BLaER1 (cell line): Measurements from ENCODE around the gene ADCK1.

Experiments
- H3K27ac ChIP-seq: shearing (Covaris generic); formaldehyde crosslinking; 2 replicates; pipeline ENCODE4 v1.8.1; 2022
- H3K27me3 ChIP-seq: shearing (Covaris generic); formaldehyde crosslinking; 2 replicates; pipeline ENCODE4 v1.8.1; 2022
- H3K36me3 ChIP-seq: shearing (Covaris generic); formaldehyde crosslinking; 2 replicates; pipeline ENCODE4 v1.8.1; 2022
- H3K4me1 ChIP-seq: shearing (Covaris generic); formaldehyde crosslinking; 2 replicates; pipeline ENCODE4 v1.8.1; 2022
- H3K4me2 ChIP-seq: shearing (Covaris generic); formaldehyde crosslinking; 2 replicates; pipeline ENCODE4 v1.8.1; 2022
- H3K4me3 ChIP-seq: shearing (Covaris generic); formaldehyde crosslinking; 2 replicates; pipeline ENCODE4 v1.8.1; 2022
- H3K9ac ChIP-seq: shearing (Covaris generic); formaldehyde crosslinking; 2 replicates; pipeline ENCODE4 v1.8.1; 2022
- H3K9me3 ChIP-seq: shearing (Covaris generic); formaldehyde crosslinking; 2 replicates; pipeline ENCODE4 v1.8.1; 2022
- H4K20me1 ChIP-seq: shearing (Covaris generic); formaldehyde crosslinking; 2 replicates; pipeline ENCODE4 v1.8.1; 2022
- Cebpa-rat ChIP-seq: shearing (Covaris generic); IDR thresholded peaks from 2 replicates; pipeline ENCODE4 v1.8.1; 2022

The ADCK1 gene

DNA sequence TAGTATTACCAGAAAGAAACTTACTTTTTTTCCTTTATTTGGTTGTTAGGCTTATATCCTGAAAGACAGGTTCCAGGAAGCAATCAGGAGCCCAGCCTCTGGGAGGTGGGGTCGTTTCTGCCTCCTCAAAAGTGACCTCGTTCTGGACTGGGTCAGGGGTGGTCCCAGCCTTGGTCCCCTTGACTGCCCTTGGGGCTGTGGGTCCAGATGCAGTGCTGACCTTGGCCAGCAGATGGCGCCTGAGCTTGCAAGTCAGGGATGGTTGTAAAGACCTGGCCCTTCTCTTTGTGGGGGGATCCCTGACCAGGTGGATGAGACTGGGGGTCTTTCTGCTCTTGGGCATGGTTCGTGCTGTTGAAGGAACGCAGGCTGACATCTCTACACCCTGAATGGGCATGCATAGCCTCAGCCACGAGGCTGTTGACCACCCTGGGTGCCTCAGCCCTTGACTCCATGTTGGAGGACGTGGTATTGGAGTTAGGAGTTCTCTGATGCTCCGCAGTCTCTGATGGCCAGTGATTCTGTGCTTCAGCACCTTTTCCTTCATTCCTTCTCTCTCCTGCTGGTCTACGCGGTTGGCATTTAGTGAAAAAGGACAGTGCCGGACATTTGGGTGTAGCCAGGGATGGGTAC lies 62.4 kb downstream of the ADCK1 start:
- H3K27me3 ChIP-seq, result no peaks in the 10 kb centered on the region
- H4K20me1 ChIP-seq, result no peaks in the 10 kb centered on the region
- H3K9me3 ChIP-seq, result peaks cover 20% of the 10 kb centered on the region
- H3K36me3 ChIP-seq, result peaks cover 4% of the 10 kb centered on the region; the same call in 1 of the 2 replicates
- H3K9ac ChIP-seq, result no peak overlapping the region
- no peak for TF ChIP-seq Cebpa-rat
- peak overlapping the region; percentile 75 for H3K4me2 ChIP-seq
- H3K4me1 ChIP-seq, result peaks cover 24% of the 10 kb centered on the region
- no peak overlapping the region; the same call in 1 of the 2 replicates for H3K27ac ChIP-seq
- H3K4me3 ChIP-seq, result no peak overlapping the region

GRCh38 chr14:77864085-77864484 lies 64.2 kb downstream of the ADCK1 start:
- H3K9me3 ChIP-seq, result peaks cover 20% of the 10 kb centered on the region
- peaks cover 35% of the 10 kb centered on the region for H3K4me1 ChIP-seq
- H3K27me3 ChIP-seq, result no peaks in the 10 kb centered on the region
- H3K27ac ChIP-seq, result peak overlapping the region; percentile 35; the same call in 1 of the 2 replicates
- no peaks in the 10 kb centered on the region for H4K20me1 ChIP-seq
- TF ChIP-seq Cebpa-rat, result 0 out of 2 replicates have a peak, but pooled peaks have one; percentile 6
- H3K36me3 ChIP-seq, result peaks cover 4% of the 10 kb centered on the region; the same call in 1 of the 2 replicates
- peak overlapping the region; percentile 75 for H3K4me2 ChIP-seq
- no peak overlapping the region for H3K4me3 ChIP-seq
- peak overlapping the region; percentile 34; the same call in 1 of the 2 replicates for H3K9ac ChIP-seq

- peaks cover 37% of the 10 kb centered on the region for H3K4me1 ChIP-seq
- H3K27ac ChIP-seq, result no peak overlapping the region; the same call in 1 of the 2 replicates
- H3K4me2 ChIP-seq, result peak overlapping the region; percentile 75
- no peak for TF ChIP-seq Cebpa-rat
- H3K4me3 ChIP-seq, result no peak overlapping the region
- H3K9ac ChIP-seq, result no peak overlapping the region
- H3K9me3 ChIP-seq, result peaks cover 20% of the 10 kb centered on the region
- no peaks in the 10 kb centered on the region for H3K27me3 ChIP-seq
- peaks cover 4% of the 10 kb centered on the region; the same call in 1 of the 2 replicates for H3K36me3 ChIP-seq
- no peaks in the 10 kb centered on the region for H4K20me1 ChIP-seq
Measured at GRCh38 chr14:77864580-77864979, 64.7 kb downstream of the ADCK1 start.

- no peak for TF ChIP-seq Cebpa-rat
- H3K9me3 ChIP-seq, result peaks cover 20% of the 10 kb centered on the region
- H3K27me3 ChIP-seq, result no peaks in the 10 kb centered on the region
- H4K20me1 ChIP-seq, result no peaks in the 10 kb centered on the region
- no peak overlapping the region for H3K4me2 ChIP-seq
- no peak overlapping the region for H3K4me3 ChIP-seq
- H3K4me1 ChIP-seq, result peaks cover 37% of the 10 kb centered on the region
- peaks cover 4% of the 10 kb centered on the region; the same call in 1 of the 2 replicates for H3K36me3 ChIP-seq
- no peak overlapping the region for H3K27ac ChIP-seq
- H3K9ac ChIP-seq, result no peak overlapping the region
Measured at GRCh38 chr14:77865455-77865854, 65.5 kb downstream of the ADCK1 start.

- H3K36me3 ChIP-seq, result peaks cover 4% of the 10 kb centered on the region; the same call in 1 of the 2 replicates
- H3K4me2 ChIP-seq, result no peak overlapping the region
- no peak for TF ChIP-seq Cebpa-rat
- H3K4me1 ChIP-seq, result peaks cover 37% of the 10 kb centered on the region
- H3K4me3 ChIP-seq, result no peak overlapping the region
- no peak overlapping the region for H3K9ac ChIP-seq
- H3K27me3 ChIP-seq, result no peaks in the 10 kb centered on the region
- H4K20me1 ChIP-seq, result no peaks in the 10 kb centered on the region
- peaks cover 20% of the 10 kb centered on the region for H3K9me3 ChIP-seq
- H3K27ac ChIP-seq, result no peak overlapping the region
Measured at GRCh38 chr14:77866932-77867331, 67.0 kb downstream of the ADCK1 start.

- TF ChIP-seq Cebpa-rat, result no peak
- H3K4me3 ChIP-seq, result no peak overlapping the region
- no peaks in the 10 kb centered on the region for H4K20me1 ChIP-seq
- H3K36me3 ChIP-seq, result peaks cover 4% of the 10 kb centered on the region; the same call in 1 of the 2 replicates
- peaks cover 35% of the 10 kb centered on the region for H3K4me1 ChIP-seq
- no peak overlapping the region for H3K27ac ChIP-seq
- H3K9me3 ChIP-seq, result peaks cover 20% of the 10 kb centered on the region
- H3K27me3 ChIP-seq, result no peaks in the 10 kb centered on the region
- H3K9ac ChIP-seq, result no peak overlapping the region
- H3K4me2 ChIP-seq, result no peak overlapping the region
Measured at GRCh38 chr14:77867476-77867875, 67.6 kb downstream of the ADCK1 start.

- Histone ChIP-seq H3K27me3 (no peaks in the 10 kb centered on the region), H4K20me1 (no peaks in the 10 kb centered on the region), H3K27ac (no peak overlapping the region), H3K36me3 (peaks cover 12% of the 10 kb centered on the region; the same call in 1 of the 2 replicates), H3K9ac (no peak overlapping the region), H3K9me3 (peaks cover 27% of the 10 kb centered on the region), H3K4me2 (peak overlapping the region; percentile 30), H3K4me3 (no peak overlapping the region), H3K4me1 (peaks cover 22% of the 10 kb centered on the region)
- TF ChIP-seq Cebpa-rat, result no peak
Measured at GRCh38 chr14:77868552-77869285, 68.8 kb downstream of the ADCK1 start.

DNA sequence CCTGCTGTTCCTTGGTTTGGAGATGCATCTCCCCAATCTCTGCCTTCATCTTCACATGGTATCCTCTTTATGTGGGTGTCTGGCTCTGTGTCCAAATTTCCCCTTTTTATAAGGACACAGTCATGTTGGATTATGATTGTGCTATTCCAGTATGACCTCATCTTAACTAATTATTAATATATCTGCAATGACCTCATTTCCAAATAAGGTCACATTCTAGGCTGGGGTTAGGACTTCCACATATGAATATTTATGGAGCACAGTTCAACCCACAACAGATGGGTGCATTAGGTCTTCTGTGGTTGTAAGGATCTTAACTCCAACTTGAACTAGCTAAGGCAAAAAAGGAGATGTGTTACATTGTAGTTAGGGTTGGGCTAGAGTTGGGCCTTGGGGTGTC lies 69.4 kb downstream of the ADCK1 start:
- Histone ChIP-seq H3K4me3 (no peak overlapping the region), H3K36me3 (peaks cover 12% of the 10 kb centered on the region; the same call in 1 of the 2 replicates), H4K20me1 (no peaks in the 10 kb centered on the region), H3K9ac (no peak overlapping the region), H3K9me3 (peaks cover 31% of the 10 kb centered on the region), H3K27me3 (no peaks in the 10 kb centered on the region), H3K27ac (no peak overlapping the region), H3K4me2 (no peak overlapping the region), H3K4me1 (peaks cover 16% of the 10 kb centered on the region)
- no peak for TF ChIP-seq Cebpa-rat

DNA sequence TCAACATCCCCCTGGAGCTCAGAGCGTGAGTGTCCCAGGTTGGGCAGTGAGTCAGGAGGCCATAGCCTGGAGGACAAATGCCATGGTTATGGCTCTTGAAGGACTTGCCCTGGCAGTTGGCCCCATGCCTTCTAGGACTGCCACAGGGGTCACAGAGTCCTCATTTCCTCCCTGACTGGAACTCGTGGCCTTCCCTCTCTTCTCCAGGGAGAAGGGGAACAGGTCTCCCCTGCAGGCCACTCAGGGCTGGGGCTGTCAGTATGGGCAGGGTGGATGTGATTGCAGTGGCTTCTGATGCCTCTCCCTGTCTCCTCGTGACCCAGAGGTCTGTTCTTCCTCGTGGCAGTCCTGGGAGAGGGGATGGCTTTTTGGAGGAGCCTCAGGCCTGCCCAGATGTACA lies 70.7 kb downstream of the ADCK1 start:
- H3K36me3 ChIP-seq, result peaks cover 12% of the 10 kb centered on the region; the same call in 1 of the 2 replicates
- H3K4me3 ChIP-seq, result no peak overlapping the region
- H3K4me1 ChIP-seq, result peaks cover 14% of the 10 kb centered on the region
- no peak for TF ChIP-seq Cebpa-rat
- H3K9ac ChIP-seq, result no peak overlapping the region
- no peak overlapping the region for H3K4me2 ChIP-seq
- H3K9me3 ChIP-seq, result peaks cover 24% of the 10 kb centered on the region
- no peaks in the 10 kb centered on the region for H4K20me1 ChIP-seq
- no peaks in the 10 kb centered on the region for H3K27me3 ChIP-seq
- H3K27ac ChIP-seq, result no peak overlapping the region

DNA sequence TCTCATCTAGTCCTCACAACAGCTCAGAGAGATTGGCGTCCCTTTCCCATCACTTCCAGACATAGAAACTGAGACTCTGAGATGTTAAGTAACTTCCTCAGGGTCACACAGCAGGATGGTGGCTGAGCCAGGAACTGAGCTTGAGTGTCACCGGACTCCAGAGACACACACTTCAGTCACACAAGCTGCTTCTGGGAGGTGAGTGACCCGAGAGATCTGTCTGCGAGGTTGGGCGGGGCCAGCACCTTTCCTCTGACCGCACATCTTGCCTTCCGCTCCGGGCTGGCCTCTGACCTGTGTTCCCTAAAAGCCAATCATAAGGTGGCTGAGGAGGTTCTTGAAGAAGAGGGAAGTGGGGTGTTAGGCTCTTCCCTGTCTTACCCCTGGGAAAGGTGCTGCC lies 72.2 kb downstream of the ADCK1 start:
- Histone ChIP-seq H3K36me3 (0 out of 2 replicates have a peak, but pooled peaks cover 8% of the 10 kb centered on the region), H3K27ac (no peak overlapping the region), H3K27me3 (no peaks in the 10 kb centered on the region), H3K4me1 (peaks cover 14% of the 10 kb centered on the region), H4K20me1 (no peaks in the 10 kb centered on the region), H3K4me3 (no peak overlapping the region), H3K9me3 (peaks cover 11% of the 10 kb centered on the region), H3K9ac (no peak overlapping the region), H3K4me2 (no peak overlapping the region)
- no peak for TF ChIP-seq Cebpa-rat
